ENCODE measurements around the gene BAZ1B. TPM values are rescaled to one million over a fixed set of nuclear protein-coding genes. Genes with fewer than 3 reads are reported as not detected.
"Not testable (repeated sequence)": the region's sequence is repeated elsewhere in the genome, so short reads cannot be mapped to it uniquely, and the experiment has no call there.

The BAZ1B gene
- total and polyA plus RNA-seq, 2 of the 4 experiments (the other 2 are of a cell fraction): 20.2 to 45.0 TPM

DNA sequence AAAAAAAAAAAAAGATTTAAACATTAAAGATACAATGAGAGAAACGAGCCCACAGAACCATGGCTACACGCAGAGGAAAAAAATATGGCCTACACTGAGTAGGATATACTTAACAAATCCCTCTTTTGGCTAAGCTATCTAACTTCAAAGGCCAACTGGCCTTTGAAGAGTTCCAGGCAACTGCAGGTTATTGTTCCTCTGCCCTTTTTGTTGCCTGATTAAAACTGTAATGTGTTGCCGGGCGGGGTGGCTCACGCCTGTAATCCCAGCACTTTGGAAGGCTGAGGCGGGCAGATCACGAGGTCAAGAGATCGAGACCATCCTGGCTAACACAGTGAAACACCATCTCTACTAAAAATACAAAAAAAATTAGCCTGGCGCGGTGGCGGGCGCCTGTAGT, 40.6 kb downstream of the BAZ1B start:
- H3K9me1 ChIP-seq (ENCODE audit: insufficient read depth, low read length); H3K56ac ChIP-seq (ENCODE audit: extremely low read depth, insufficient read depth, low read length); H3K9me3 ChIP-seq (ENCODE audit: control insufficient read depth, insufficient read depth, low read length); H2BK20ac ChIP-seq (ENCODE audit: low read depth, low read length); in situ Hi-C loops (cut with MboI; ENCODE audit: low sequenced_read_pairs); H4K5ac ChIP-seq (ENCODE audit: low read depth, low read length); H3K14ac ChIP-seq (replicated peaks; ENCODE audit: low read depth, low read length); H2AFZ ChIP-seq (replicated peaks; ENCODE audit: low read length, poor library complexity); H3K27ac ChIP-seq (ENCODE audit: insufficient read depth, low read length); H4K91ac ChIP-seq (ENCODE audit: insufficient read depth, low read depth, low read length); BruUV-seq (replicated peaks); H2AK9ac ChIP-seq (replicated peaks; ENCODE audit: low read depth, low read length, poor library complexity); H3K4me1 ChIP-seq (ENCODE audit: control insufficient read depth, insufficient read depth, low read length); H2BK5ac ChIP-seq (ENCODE audit: low read depth, low read length, poor library complexity, severe bottlenecking); dilution Hi-C loops (cut with HindIII; ENCODE audit: low sequenced_read_pairs, unreplicated experiment); H3K4me2 ChIP-seq (ENCODE audit: low read depth, low read length); H3K27me3 ChIP-seq (ENCODE audit: control insufficient read depth, insufficient read depth, low read length); intact Hi-C loops (cut with micrococcal nuclease); H2BK15ac ChIP-seq (ENCODE audit: low read depth, low read length); H4K20me1 ChIP-seq (ENCODE audit: insufficient read depth, low read length); H3K23ac ChIP-seq (ENCODE audit: low read depth, low read length); H4K8ac ChIP-seq (ENCODE audit: low read depth in 2 of 2, low read length in 2 of 2); H3K4me3 ChIP-seq (ENCODE audit: insufficient read depth, low read depth, low read length); CTCF ChIA-PET; H3K9ac ChIP-seq (ENCODE audit: low read depth, low read length); H3K4ac ChIP-seq (ENCODE audit: low read depth, low read length); H2AK5ac ChIP-seq (ENCODE audit: low read depth, low read length); ATAC-seq (ENCODE audit: low read depth); POLR2A ChIA-PET (ENCODE audit: unreplicated experiment); H2BK120ac ChIP-seq (ENCODE audit: low read depth, low read length); DNase-seq; H3K18ac ChIP-seq (ENCODE audit: low read depth, low read length): not testable (repeated sequence)
- peaks cover 41% of the 10 kb centered on the region for H3K36me3 ChIP-seq (ENCODE audit: control insufficient read depth, insufficient read depth, low read length)
- peaks cover 39 to 64% of the 10 kb centered on the region in 2 experiments for H3K79me1 ChIP-seq (ENCODE audit: low read depth in 1 of 2, low read length in 2 of 2)
- no CpG with 5 or more reads among the region's 12 CpGs for WGBS, 2 experiments (ENCODE audit: extremely low coverage in 2 of 2, insufficient read length in 1 of 2)
